Peyer's patch (tissue), 4 donors: ENCODE results near the gene FZD4.

Experiments
- POLR2A ChIP-seq, 2 donors: fragments of 450-650 bp; IDR thresholded peaks; one replicate each; pipeline ENCODE4 v1.5.1; 2017; ENCODE audit warnings: antibody characterized with exemption in 2 of 2, mild to moderate bottlenecking in 2 of 2, moderate library complexity in 2 of 2
- TF ChIP-seq, protein P1 (sequence below), 6 experiments: fragments of 450-650 bp in 4 of 6; fragments of 200-600 bp in 2 of 6; sonication (generic) in 1 of 6; IDR thresholded peaks; one replicate each; pipeline ENCODE4 v1.5.1; 2017 to 2019; ENCODE audit warnings: antibody characterized with exemption in 6 of 6, mild to moderate bottlenecking in 3 of 6, moderate library complexity in 1 of 6

DNA sequence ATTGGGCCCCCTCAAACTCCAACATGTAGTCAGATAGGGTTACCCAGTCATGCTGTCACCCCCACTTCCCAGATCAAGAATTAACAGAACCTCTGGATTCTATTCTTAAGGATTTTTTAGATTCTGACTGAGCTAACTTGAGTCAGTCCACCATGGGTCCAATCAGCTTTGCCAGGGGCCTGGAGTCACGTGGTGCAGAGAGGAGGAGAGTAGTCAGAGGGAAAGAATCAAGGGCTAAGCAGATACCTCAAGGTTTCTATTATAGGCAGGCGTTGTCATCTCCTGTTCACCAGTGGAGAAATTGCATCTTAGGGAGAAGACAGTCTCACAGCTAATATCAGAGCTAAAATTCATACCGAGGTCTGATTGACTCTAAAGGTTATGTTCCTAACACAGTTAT lies 28.2 kb downstream of the FZD4 start:
- TF ChIP-seq, protein P1, sequence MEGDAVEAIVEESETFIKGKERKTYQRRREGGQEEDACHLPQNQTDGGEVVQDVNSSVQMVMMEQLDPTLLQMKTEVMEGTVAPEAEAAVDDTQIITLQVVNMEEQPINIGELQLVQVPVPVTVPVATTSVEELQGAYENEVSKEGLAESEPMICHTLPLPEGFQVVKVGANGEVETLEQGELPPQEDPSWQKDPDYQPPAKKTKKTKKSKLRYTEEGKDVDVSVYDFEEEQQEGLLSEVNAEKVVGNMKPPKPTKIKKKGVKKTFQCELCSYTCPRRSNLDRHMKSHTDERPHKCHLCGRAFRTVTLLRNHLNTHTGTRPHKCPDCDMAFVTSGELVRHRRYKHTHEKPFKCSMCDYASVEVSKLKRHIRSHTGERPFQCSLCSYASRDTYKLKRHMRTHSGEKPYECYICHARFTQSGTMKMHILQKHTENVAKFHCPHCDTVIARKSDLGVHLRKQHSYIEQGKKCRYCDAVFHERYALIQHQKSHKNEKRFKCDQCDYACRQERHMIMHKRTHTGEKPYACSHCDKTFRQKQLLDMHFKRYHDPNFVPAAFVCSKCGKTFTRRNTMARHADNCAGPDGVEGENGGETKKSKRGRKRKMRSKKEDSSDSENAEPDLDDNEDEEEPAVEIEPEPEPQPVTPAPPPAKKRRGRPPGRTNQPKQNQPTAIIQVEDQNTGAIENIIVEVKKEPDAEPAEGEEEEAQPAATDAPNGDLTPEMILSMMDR (IDR thresholded peaks at IDR 0.05) = no peak
- no peak for TF ChIP-seq POLR2A (IDR thresholded peaks at IDR 0.05)
